Measurements from ENCODE around the gene GMCL1. TPM values are rescaled to one million over a fixed set of nuclear protein-coding genes. Genes with fewer than 3 reads are reported as not detected.
"Not testable (repeated sequence)": the region's sequence is repeated elsewhere in the genome, so short reads cannot be mapped to it uniquely, and the experiment has no call there.

Gene GMCL1
- total and polyA plus RNA-seq, 4 experiments from 2014 or later, result 27.7 to 37.8 (median 30.0) TPM

GRCh38 chr2:69892838-69893424 is 63.5 kb downstream of the GMCL1 start:
- Mint-ChIP-seq H3K4me3 (peak overlapping the region; percentile 92 to 100 (median 100)), H3K4me1 (peaks cover 17 to 45% (median 30%) of the 10 kb centered on the region in 4 donors), H3K36me3 (peaks cover 18 to 28% of the 10 kb centered on the region in 2 donors), H3K27ac (peak overlapping the region; percentile 95 to 99 (median 98))
- H3K9me3 ChIP-seq (ENCODE audit: control insufficient read depth in 1 of 2, low read length in 2 of 2); H3K27me3 ChIP-seq (ENCODE audit: insufficient read depth, low read length); H3K27me3 Mint-ChIP-seq; H3K4me3 ChIP-seq (ENCODE audit: low read length in 2 of 2); H3K9me3 Mint-ChIP-seq; H3K36me3 ChIP-seq (ENCODE audit: insufficient read depth, low read length); DNase-seq: not testable (repeated sequence)
- CTCF ChIA-PET (ENCODE audit: partially characterized antibody), result interaction anchor here (1.1 to 1.5 kb wide), 4 partner anchors 178 to 1092 kb away, joined by 3 to 6 read pairs (median 4); no protein-coding TSS in a partner anchor
- POLR2A ChIA-PET (ENCODE audit: partially characterized antibody), result interaction anchor here (1.0 to 2.7 kb wide), 12 partner anchors 10 to 456 kb away, joined by 3 to 31 read pairs (median 8); partner anchors contain the start of genes C2orf42, MXD1, NFU1 and PCBP1
- intact Hi-C loops (cut with micrococcal nuclease), result loop anchor here (5.0 kb wide), 1 partner anchor 354 kb away; the partner anchor contains the start of gene TIA1
- H3K4me1 ChIP-seq (ENCODE audit: insufficient read depth, low read length), result peaks cover 28% of the 10 kb centered on the region
- H3K27ac ChIP-seq (ENCODE audit: low read depth, low read length), result peak overlapping the region; percentile 89

- peaks cover 28% of the 10 kb centered on the region for H3K4me1 ChIP-seq (ENCODE audit: insufficient read depth, low read length)
- Mint-ChIP-seq H3K36me3 (peaks cover 20 to 34% of the 10 kb centered on the region in 2 donors), H3K27ac (peak within 1 kb of the TSS; percentile 95 to 99 (median 98)), H3K4me1 (peaks cover 22 to 53% (median 36%) of the 10 kb centered on the region in 4 donors), H3K4me3 (peak within 1 kb of the TSS; percentile 92 to 100 (median 100)), H3K9me3 (peaks cover 0 to 4% (median 0%) of the 10 kb centered on the region in 8 donors), H3K27me3 (no peaks in the 10 kb centered on the region)
- ChIA-PET POLR2A (ENCODE audit: partially characterized antibody) (interaction anchor here (0.7 to 2.7 kb wide), 17 partner anchors 9 to 457 kb away, joined by 3 to 31 read pairs (median 6); partner anchors contain the start of genes C2orf42, GMCL1, MXD1 and NFU1), CTCF (ENCODE audit: partially characterized antibody) (interaction anchor here (0.6 to 1.5 kb wide), 7 partner anchors 177 to 1091 kb away, joined by 3 to 6 read pairs (median 3); partner anchors contain the start of gene NFU1)
- peak within 1 kb of the TSS; percentile 94 to 98 for H3K4me3 ChIP-seq (ENCODE audit: low read length in 2 of 2)
- no peaks in the 10 kb centered on the region for H3K27me3 ChIP-seq (ENCODE audit: insufficient read depth, low read length)
- H3K9me3 ChIP-seq (ENCODE audit: control insufficient read depth in 1 of 2, low read length in 2 of 2), result no peaks in the 10 kb centered on the region
- H3K36me3 ChIP-seq (ENCODE audit: insufficient read depth, low read length), result peaks cover 12% of the 10 kb centered on the region
- intact Hi-C loops (cut with micrococcal nuclease), result loop anchor here (5.0 kb wide), 1 partner anchor 353 kb away; the partner anchor contains the start of gene TIA1
- DNase-seq, result peak; percentile 77 to 81 (median 80)
- H3K27ac ChIP-seq (ENCODE audit: low read depth, low read length), result peak within 1 kb of the TSS; percentile 89
Observed at GRCh38 chr2:69893684-69894551, 64.5 kb downstream of the GMCL1 start, which contains the start of gene SNRNP27. Gene SNRNP27 (plus strand): TSS chr2:69893956. CDS start chr2:69893985, 29 bp downstream.

GRCh38 chr2:69894737-69895136 is 65.3 kb downstream of the GMCL1 start:
- Histone ChIP-seq H3K4me3 (ENCODE audit: low read length in 2 of 2) (peak overlapping the region in 1 of 2 donors; percentile 94), H3K4me1 (ENCODE audit: insufficient read depth, low read length) (peaks cover 28% of the 10 kb centered on the region), H3K36me3 (ENCODE audit: insufficient read depth, low read length) (peaks cover 17% of the 10 kb centered on the region), H3K27ac (ENCODE audit: low read depth, low read length) (peak overlapping the region; percentile 89)
- H3K9me3 ChIP-seq (ENCODE audit: control insufficient read depth in 1 of 2, low read length in 2 of 2); H3K9me3 Mint-ChIP-seq; DNase-seq; H3K27me3 Mint-ChIP-seq; H3K27me3 ChIP-seq (ENCODE audit: insufficient read depth, low read length): not testable (repeated sequence)
- Mint-ChIP-seq H3K27ac (peak overlapping the region in 6 of 7 donors; percentile 44 to 99 (median 86)), H3K4me3 (peak overlapping the region; percentile 92 to 100 (median 100)), H3K4me1 (peaks cover 22 to 54% (median 37%) of the 10 kb centered on the region in 4 donors), H3K36me3 (peaks cover 20 to 38% of the 10 kb centered on the region in 2 donors)
- ChIA-PET CTCF (ENCODE audit: partially characterized antibody) (interaction anchor here (1.0 to 1.3 kb wide), 2 partner anchors 296 to 458 kb away, joined by 3 read pairs; partner anchors contain the start of genes C2orf42 and NFU1), POLR2A (ENCODE audit: partially characterized antibody) (interaction anchor here (1.0 to 2.7 kb wide), 7 partner anchors 10 to 296 kb away, joined by 3 to 31 read pairs (median 8); partner anchors contain the start of genes C2orf42, MXD1 and PCBP1)
- intact Hi-C loops (cut with micrococcal nuclease), result loop anchor here (5.0 kb wide), 1 partner anchor 353 kb away; the partner anchor contains the start of gene TIA1

- Histone ChIP-seq H3K9me3 (ENCODE audit: control insufficient read depth in 1 of 2, low read length in 2 of 2) (no peaks in the 10 kb centered on the region), H3K36me3 (ENCODE audit: insufficient read depth, low read length) (peaks cover 48% of the 10 kb centered on the region), H3K4me3 (ENCODE audit: low read length in 2 of 2) (peak overlapping the region; percentile 15 to 44), H3K27me3 (ENCODE audit: insufficient read depth, low read length) (no peaks in the 10 kb centered on the region), H3K27ac (ENCODE audit: low read depth, low read length) (peak overlapping the region; percentile 42), H3K4me1 (ENCODE audit: insufficient read depth, low read length) (peaks cover 29% of the 10 kb centered on the region)
- peaks cover 0 to 2% (median 0%) of the 10 kb centered on the region in 8 donors for H3K9me3 Mint-ChIP-seq
- CTCF ChIA-PET (ENCODE audit: partially characterized antibody), result interaction anchor here (1.0 to 1.5 kb wide), 3 partner anchors 8 to 177 kb away, joined by 3 to 5 read pairs (median 4); partner anchors contain the start of gene MXD1
- H3K4me1 Mint-ChIP-seq, result peaks cover 32 to 57% (median 46%) of the 10 kb centered on the region in 4 donors
- intact Hi-C loops (cut with micrococcal nuclease), result no loop called here
- no peaks in the 10 kb centered on the region for H3K27me3 Mint-ChIP-seq
- H3K36me3 Mint-ChIP-seq, result peaks cover 38 to 63% of the 10 kb centered on the region in 2 donors
- H3K4me3 Mint-ChIP-seq, result peak overlapping the region; percentile 77 to 85 (median 84)
- POLR2A ChIA-PET (ENCODE audit: partially characterized antibody), result interaction anchor here (1.0 to 1.5 kb wide), 3 partner anchors 12 to 400 kb away, joined by 3 to 7 read pairs (median 4); partner anchors contain the start of genes FAM136A, MXD1 and SNRPG
- H3K27ac Mint-ChIP-seq, result peak overlapping the region; percentile 80 to 93 (median 89)
- peak in 4 of 5 donors; percentile 11 to 13 (median 12) for DNase-seq
Observed at GRCh38 chr2:69902213-69902922, 72.9 kb downstream of the GMCL1 start.

- no peaks in the 10 kb centered on the region for H3K9me3 ChIP-seq (ENCODE audit: control insufficient read depth in 1 of 2, low read length in 2 of 2)
- no peak overlapping the region for H3K4me3 Mint-ChIP-seq
- no peak overlapping the region for H3K4me3 ChIP-seq (ENCODE audit: low read length in 2 of 2)
- no peak overlapping the region for H3K27ac ChIP-seq (ENCODE audit: low read depth, low read length)
- no peaks in the 10 kb centered on the region for H3K27me3 ChIP-seq (ENCODE audit: insufficient read depth, low read length)
- ChIA-PET CTCF (ENCODE audit: partially characterized antibody) (interaction anchor here (1.2 to 1.7 kb wide), 3 partner anchors 182 to 397 kb away, joined by 3 to 5 read pairs (median 4); no protein-coding TSS in a partner anchor), POLR2A (ENCODE audit: partially characterized antibody) (interaction anchor here (0.6 to 2.1 kb wide), 4 partner anchors 13 to 283 kb away, joined by 3 to 8 read pairs (median 4); partner anchors contain the start of gene SNRNP27)
- H3K27ac Mint-ChIP-seq, result peak overlapping the region in 1 of 7 donors; percentile 31
- intact Hi-C loops (cut with micrococcal nuclease), result no loop called here
- peaks cover 9 to 25% (median 16%) of the 10 kb centered on the region in 4 donors for H3K4me1 Mint-ChIP-seq
- no peak for DNase-seq
- no peaks in the 10 kb centered on the region for H3K9me3 Mint-ChIP-seq
- H3K36me3 ChIP-seq (ENCODE audit: insufficient read depth, low read length), result peaks cover 29% of the 10 kb centered on the region
- H3K4me1 ChIP-seq (ENCODE audit: insufficient read depth, low read length), result peaks cover 16% of the 10 kb centered on the region
- peaks cover 32 to 58% of the 10 kb centered on the region in 2 donors for H3K36me3 Mint-ChIP-seq
- no peaks in the 10 kb centered on the region for H3K27me3 Mint-ChIP-seq
Observed at GRCh38 chr2:69907216-69907615, 77.8 kb downstream of the GMCL1 start.
